Skeletal muscle cell (primary cell): Measurements from ENCODE around the gene FCN2.

Experiments
- DNase-seq: peaks from one replicate; pipeline ENCODE4 v3.0.0-alpha.2; 2010; ENCODE audit warnings: low read depth
- H3K4me3 ChIP-seq: 2 replicates; pipeline ENCODE4 v1.5.1; 2011; ENCODE audit warnings: low read depth, mild to moderate bottlenecking, control low read depth, low read length, moderate library complexity

Gene FCN2

GRCh38 chr9:134897584-134898170 lies 17.1 kb downstream of the FCN2 start:
- no peak for DNase-seq
- H3K4me3 ChIP-seq, result no peak overlapping the region

- no peak overlapping the region for H3K4me3 ChIP-seq
- DNase-seq, result no peak
Measured at GRCh38 chr9:134898319-134898718, 17.7 kb downstream of the FCN2 start.

DNA sequence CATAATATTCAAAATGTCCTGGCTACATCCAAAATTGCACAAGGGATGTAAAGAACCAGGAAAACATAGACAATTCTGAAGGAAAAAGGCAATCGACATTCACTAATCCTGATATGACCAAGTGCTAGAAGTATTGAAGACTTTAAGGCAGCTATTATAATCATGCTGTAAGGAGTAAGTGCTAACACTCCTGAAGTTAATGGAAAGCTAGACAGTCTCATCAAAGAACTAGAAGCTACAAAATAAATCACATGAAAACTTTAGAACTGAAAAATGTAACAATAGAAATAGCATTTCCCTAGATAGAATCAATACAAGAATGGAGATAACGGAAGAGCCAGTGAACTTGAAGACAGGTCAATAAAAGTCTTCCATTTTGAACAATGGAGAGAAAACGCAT lies 18.6 kb downstream of the FCN2 start:
- H3K4me3 ChIP-seq, result no peak overlapping the region

DNA sequence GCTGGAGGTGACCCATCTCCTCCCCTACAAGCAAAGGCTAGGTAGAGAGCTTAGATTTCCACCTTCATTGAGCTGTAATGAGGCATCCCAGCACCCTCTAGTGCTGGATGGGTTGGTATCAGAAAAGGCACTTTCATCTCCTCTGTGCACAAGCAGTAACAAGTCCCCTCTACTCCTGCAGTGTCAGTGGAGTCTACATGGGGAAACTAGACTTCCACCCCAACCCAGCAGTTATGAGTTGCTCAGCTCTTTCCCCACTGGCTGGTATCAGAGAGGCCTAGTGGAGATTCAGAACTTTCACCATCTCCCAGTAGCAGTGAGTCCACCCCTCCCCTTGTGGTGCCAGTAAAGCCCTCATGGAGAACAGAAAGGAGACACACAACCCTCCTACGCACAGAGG lies 19.2 kb downstream of the FCN2 start:
- DNase-seq, result no peak
- no peak overlapping the region for H3K4me3 ChIP-seq

More for the DNA sequence above, 18.6 kb downstream of the FCN2 start:
- no peak for DNase-seq

GRCh38 chr9:134902936-134903335 lies 22.3 kb downstream of the FCN2 start:
- no peak for DNase-seq
- H3K4me3 ChIP-seq, result no peak overlapping the region

DNA sequence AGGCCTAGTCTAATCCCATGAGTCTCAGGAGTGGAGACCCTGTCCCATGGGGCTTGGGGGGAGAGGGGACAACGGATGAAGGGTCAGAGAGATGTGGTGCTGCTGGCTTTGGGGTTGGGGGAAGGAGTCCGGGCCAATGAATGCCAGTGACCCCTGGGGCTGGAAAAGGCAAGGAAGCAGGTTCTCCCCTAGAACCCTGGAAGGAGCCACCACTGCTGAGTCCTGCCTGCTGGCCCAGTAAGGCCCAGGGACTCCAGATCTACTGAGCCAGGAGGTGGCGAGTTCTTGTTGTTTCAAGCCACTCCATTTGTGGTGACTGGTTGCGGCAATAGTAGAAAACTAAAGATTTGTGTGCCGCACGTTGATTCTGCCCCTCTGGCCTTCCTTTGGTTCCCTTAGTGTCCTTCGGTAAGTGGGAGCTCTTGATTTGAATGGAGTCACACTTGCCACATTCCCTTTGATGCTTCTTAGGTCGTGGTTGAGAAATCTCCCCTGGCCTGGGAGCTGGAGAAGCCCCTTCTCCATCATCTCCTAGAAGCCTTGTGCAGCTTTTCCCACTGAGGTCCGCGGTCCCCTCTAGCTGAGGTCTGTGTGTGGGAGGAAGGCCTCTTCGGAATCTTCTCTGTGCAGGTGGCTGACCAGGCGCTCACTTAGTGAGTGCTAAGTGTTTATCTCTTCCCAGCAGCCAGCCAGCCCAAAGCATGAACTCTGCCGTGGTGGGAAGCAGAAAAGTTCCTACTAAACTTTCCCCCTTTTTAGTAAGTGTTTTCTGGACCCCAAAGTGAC lies 28.1 kb downstream of the FCN2 start:
- DNase-seq, result no peak
- no peak overlapping the region for H3K4me3 ChIP-seq

- no peak for DNase-seq
Measured at GRCh38 chr9:134909511-134910481, 29.2 kb downstream of the FCN2 start.

GRCh38 chr9:134912126-134912840 lies 31.7 kb downstream of the FCN2 start:
- DNase-seq, result no peak
- no peak overlapping the region for H3K4me3 ChIP-seq

More at GRCh38 chr9:134909511-134910481, 29.2 kb downstream of the FCN2 start:
- no peak overlapping the region for H3K4me3 ChIP-seq

DNA sequence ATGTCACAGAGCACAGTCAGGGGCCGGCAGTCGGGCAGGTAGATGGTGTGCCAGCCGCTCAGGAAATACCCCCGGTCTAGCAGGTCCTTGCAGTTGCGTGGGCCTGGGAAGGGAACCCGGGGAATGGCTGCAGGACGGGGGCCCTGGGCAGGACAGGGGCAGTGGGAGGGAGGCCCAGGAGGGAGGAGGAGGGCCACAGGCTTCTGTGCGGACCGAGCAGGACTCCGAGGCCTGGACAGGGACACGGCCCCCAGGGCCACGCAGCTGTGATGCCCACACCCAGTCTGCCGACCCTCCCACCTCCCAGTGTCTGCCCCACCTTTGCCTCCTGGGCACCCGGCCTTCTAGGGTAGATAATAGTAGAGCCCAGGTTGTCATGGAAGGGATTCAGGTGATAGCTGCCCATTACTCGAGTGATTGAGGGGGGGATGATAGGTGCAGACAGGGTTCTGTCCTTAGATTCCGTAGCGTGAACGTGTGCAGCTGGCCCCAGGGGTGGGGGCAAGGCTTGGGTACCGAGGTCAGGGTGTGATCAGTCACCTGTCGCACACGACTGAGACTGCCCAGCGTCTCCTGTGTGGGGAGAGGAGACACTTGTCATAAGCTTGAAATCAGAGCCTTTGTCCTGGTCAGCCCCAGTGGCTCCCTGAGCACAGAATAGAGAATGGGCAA lies 32.6 kb downstream of the FCN2 start:
- H3K4me3 ChIP-seq, result no peak overlapping the region
- DNase-seq, result no peak

DNA sequence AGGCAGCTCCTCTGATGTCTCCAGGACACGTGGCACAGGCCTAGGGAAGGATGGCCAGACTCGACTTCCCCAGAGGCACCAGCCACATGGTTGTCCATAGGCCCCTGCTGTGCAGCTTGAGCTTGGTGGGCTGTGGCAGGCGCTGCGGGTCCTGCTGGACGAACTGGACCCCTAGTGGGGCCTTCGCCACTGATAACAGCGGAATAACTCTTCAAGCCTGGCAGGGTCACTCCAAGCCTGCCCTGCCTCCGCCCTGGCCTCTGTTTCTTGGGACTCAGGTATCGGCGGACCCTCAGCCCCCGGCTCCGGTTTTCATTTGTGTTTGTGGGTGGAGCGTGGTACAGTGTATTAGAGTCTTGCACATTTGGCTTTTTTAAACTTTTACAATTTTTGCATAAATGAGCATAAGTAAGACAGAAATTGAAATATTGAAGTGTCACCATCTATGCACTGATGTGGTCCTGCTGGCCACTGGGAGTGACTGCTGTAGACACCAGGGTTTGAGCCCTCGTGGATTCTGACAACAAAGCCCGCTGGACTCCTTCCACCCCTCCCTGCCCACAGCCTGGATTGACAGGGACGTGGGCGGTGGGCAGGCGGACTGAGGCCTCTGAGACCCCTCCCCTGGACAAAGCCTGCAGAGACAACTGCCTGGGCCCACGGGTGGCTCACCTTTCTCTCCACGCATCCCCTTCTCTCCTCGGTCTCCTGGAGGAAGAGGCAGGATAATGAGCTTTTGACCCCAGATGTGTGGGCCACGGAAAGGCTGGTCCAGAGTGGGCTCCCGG lies 33.3 kb downstream of the FCN2 start:
- no peak overlapping the region for H3K4me3 ChIP-seq

DNA sequence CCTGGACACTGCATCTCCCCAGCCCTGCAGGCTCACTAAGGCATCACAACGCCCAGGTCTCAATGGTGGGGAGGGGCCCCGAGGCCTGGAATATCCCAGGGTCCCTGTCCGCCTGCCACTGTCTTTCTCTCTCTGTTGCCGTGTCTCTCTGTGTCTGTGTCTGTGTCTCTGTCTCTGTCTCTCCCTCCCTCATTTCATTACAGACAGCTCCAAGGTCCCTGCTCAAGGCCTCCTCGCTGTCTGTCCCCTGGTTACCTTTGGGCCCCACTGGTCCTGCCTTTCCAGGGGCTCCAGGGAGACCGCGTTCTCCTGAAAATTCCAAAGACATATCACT lies 33.9 kb downstream of the FCN2 start:
- H3K4me3 ChIP-seq, result no peak overlapping the region
- no peak for DNase-seq

More for the DNA sequence above, 33.3 kb downstream of the FCN2 start:
- no peak for DNase-seq

DNA sequence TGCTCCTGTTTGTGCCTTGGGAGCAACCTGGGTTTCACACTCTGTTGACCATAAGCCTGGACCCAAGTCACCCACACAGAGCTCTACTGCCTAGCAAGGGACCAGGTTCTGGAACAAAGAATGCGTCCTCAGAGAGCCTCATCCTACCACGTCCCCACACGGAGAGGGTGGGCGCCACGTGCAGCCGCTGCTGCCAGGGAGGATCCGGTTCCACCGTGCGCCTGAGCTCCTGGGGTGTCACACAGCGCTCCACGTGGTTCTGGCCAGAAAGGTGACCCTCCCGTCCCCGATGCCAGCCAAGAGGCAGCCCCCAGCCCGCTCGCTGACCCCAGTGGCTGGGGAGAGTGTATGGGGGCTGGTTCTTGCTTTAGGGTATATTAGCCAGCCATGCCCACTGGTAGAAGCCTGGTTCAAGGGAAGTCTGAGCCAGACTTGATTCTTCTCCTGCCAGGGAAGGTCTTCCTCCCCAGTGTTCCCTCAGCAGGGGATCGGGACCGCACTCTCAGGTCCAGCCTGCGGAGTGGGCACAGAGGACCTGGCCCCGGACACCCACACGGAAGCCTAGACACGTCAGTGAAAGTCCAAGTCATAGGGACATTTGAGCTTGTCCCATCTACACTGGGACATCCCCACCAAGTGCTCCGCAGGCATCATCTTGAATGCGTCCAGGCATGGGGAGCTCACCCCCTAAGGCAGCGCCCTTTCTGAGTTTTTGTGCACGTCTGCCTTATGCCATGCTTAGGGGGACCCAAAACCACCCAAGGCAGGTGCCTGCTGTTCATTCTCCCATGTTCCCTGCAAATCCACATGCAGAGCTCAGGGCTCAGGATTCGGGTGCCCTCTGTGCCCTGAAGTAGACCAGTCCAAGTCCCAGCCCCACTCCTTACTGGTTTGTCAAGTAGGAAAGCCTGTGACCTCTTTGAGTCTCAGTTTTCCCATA lies 34.7 kb downstream of the FCN2 start:
- no peak overlapping the region for H3K4me3 ChIP-seq
- DNase-seq, result no peak

GRCh38 chr9:134916161-134916665 lies 35.6 kb downstream of the FCN2 start:
- DNase-seq, result no peak
- no peak overlapping the region for H3K4me3 ChIP-seq

GRCh38 chr9:134917431-134918373 lies 37.1 kb downstream of the FCN2 start, which contains the start of gene FCN1:
Gene FCN1 (minus strand): TSS chr9:134917912. CDS start chr9:134917871, 41 bp downstream.
- H3K4me3 ChIP-seq, result no peak within 1 kb of the TSS
- no peak for DNase-seq

DNA sequence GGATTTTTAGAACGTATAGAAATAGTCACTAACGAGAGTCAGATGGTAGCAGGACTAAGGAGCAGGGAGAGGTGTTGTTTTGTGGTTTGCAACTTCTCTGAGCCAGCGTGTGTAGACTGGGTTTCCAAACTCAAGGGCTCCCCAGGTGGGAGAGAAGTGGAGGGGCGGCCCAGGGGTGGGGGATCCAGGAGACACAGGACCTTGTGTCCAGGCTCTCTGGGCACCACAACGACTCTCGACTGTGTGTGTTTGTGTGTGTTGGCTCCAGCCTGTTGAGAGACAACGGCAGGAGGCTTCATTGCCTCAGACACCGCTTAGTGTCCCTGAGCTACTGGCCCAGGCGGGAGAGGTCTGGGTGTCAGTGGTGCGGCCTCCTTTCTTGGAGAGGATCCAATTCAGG lies 38.0 kb downstream of the FCN2 start:
- no peak for DNase-seq
- H3K4me3 ChIP-seq, result no peak overlapping the region

GRCh38 chr9:134919303-134919702 lies 38.7 kb downstream of the FCN2 start:
- DNase-seq, result no peak
- H3K4me3 ChIP-seq, result no peak overlapping the region
